GM12878 (cell line): Measurements from ENCODE around the gene JHY. TPM values are rescaled to one million over a fixed set of nuclear protein-coding genes. Genes with fewer than 3 reads are reported as not detected.

Source experiments
- ATAC-seq: fragments of 200-7000 bp; cut with Tn5 transposase; 3 replicates; pipeline ENCODE4 v1.9.1; 2020; ENCODE audit warnings: mild to moderate bottlenecking, moderate library complexity
- BruUV-seq: library from RNA; stranded (reverse); fragments of 400-500 nt; replicated peaks from 2 replicates; lab custom pipeline; 2021; lab: Mats Ljungman, UMichigan
- CTCF ChIA-PET: fragments of 300-600 bp; sonication (Branson Sonifier 250); formaldehyde crosslinking; extraction: SDS; loops from one replicate; lab custom pipeline; 2021; ENCODE audit warnings: inconsistent platforms; lab: Yijun Ruan, JAX
- POLR2A ChIA-PET: fragments of 350-600 bp; formaldehyde crosslinking; extraction: SDS; loops from one replicate; lab custom pipeline; 2021; ENCODE audit warnings: inconsistent platforms; lab: Charles Lee
- RAD21 ChIA-PET: fragments of 300-600 bp; sonication (Branson Sonifier 250); formaldehyde crosslinking; loops from one replicate; lab custom pipeline; 2023; ENCODE audit warnings: antibody characterized with exemption; ENCODE audit not compliant: unreplicated experiment; lab: Charles Lee
- SMC1A ChIA-PET: fragments of 300-600 bp; sonication (Branson Sonifier 250); formaldehyde crosslinking; loops from one replicate; lab custom pipeline; 2023; ENCODE audit not compliant: unreplicated experiment, uncharacterized antibody; lab: Charles Lee
- DNase-seq: peaks from one replicate; pipeline ENCODE4 v3.0.0-alpha.2; 2011; ENCODE audit warnings: low read depth, low spot score
- FAIRE-seq: peaks from 3 replicates; lab custom pipeline; 2011; peaks lifted over from hg19 to GRCh38; lab: Jason Lieb, UNC
- H2AFZ ChIP-seq: 2 replicates; pipeline ENCODE4 v1.6.0; 2011; ENCODE audit warnings: low read depth, low read length, control low read depth; ENCODE audit not compliant: control insufficient read depth
- H3K27ac ChIP-seq: 2 replicates; pipeline ENCODE4 v1.5.1; 2011; ENCODE audit warnings: control low read depth; ENCODE audit not compliant: control insufficient read depth, insufficient read depth
- H3K27me3 ChIP-seq, 2 experiments: replicated peaks in 1 of 2; 2 replicates each; pipeline versions ENCODE4 v1.6.0 to v1.6.1; 2011; ENCODE audit warnings: low read length in 1 of 2; ENCODE audit not compliant: control insufficient read depth in 2 of 2, insufficient read depth in 2 of 2
- H3K36me3 ChIP-seq, 2 experiments: 2 replicates each; pipeline ENCODE4 v1.5.1; 2011; ENCODE audit warnings: low read length in 1 of 2; ENCODE audit not compliant: control insufficient read depth in 2 of 2, insufficient read depth in 2 of 2
- H3K4me1 ChIP-seq: 2 replicates; pipeline ENCODE4 v1.6.1; 2011; ENCODE audit warnings: mild to moderate bottlenecking, low read length, moderate library complexity, mixed read lengths; ENCODE audit not compliant: control insufficient read depth, insufficient read depth
- H3K4me2 ChIP-seq: 2 replicates; pipeline ENCODE4 v1.6.0; 2011; ENCODE audit warnings: control low read depth; ENCODE audit not compliant: control insufficient read depth, insufficient read depth
- H3K4me3 ChIP-seq: fragments of 200-600 bp; sonication (generic); 2 replicates; pipeline ENCODE4 v1.5.1; 2016
- H3K79me2 ChIP-seq: 2 replicates; pipeline ENCODE4 v1.6.0; 2011; ENCODE audit warnings: low read length; ENCODE audit not compliant: control insufficient read depth, insufficient read depth
- H3K9ac ChIP-seq: 2 replicates; pipeline ENCODE4 v1.8.0; 2011; ENCODE audit warnings: low read length, control low read depth, mixed read lengths; ENCODE audit not compliant: control insufficient read depth, insufficient read depth
- H3K9me3 ChIP-seq: replicated peaks from 3 replicates; pipeline ENCODE4 v1.5.1; 2011; ENCODE audit warnings: mild to moderate bottlenecking, low read length; ENCODE audit not compliant: control insufficient read depth, insufficient read depth
- H4K20me1 ChIP-seq: 2 replicates; pipeline ENCODE4 v1.6.0; 2011; ENCODE audit not compliant: control insufficient read depth, insufficient read depth
- CEBPZ ChIP-seq: fragments of 150-350 bp; IDR thresholded peaks from 2 replicates; pipeline ENCODE4 v1.6.1; 2016; ENCODE audit warnings: low read depth, low read length
- HDAC2 ChIP-seq: fragments of 200-600 bp; sonication (generic); IDR thresholded peaks from 2 replicates; pipeline ENCODE4 v1.6.1; 2017
- IRF4 ChIP-seq: IDR thresholded peaks from 2 replicates; pipeline ENCODE4 v1.6.1; 2011; ENCODE audit warnings: low read depth, low read length
- IRF5 ChIP-seq: fragments of 450-650 bp; IDR thresholded peaks from 2 replicates; pipeline ENCODE4 v1.6.1; 2017; ENCODE audit warnings: borderline replicate concordance
- MEF2A ChIP-seq: IDR thresholded peaks from 2 replicates; pipeline ENCODE4 v1.6.1; 2011; ENCODE audit warnings: low read depth, mild to moderate bottlenecking, low read length, moderate library complexity; ENCODE audit not compliant: insufficient read depth
- RCOR1 ChIP-seq: conservative IDR thresholded peaks from 2 replicates; pipeline ENCODE4 v1.6.1; 2012; ENCODE audit warnings: low read depth, low read length, improper control_type of control experiment
- RELA ChIP-seq: fragments of 450-650 bp; IDR thresholded peaks from 2 replicates; pipeline ENCODE4 v1.8.0; 2014; ENCODE audit warnings: borderline replicate concordance; ENCODE audit not compliant: partially characterized antibody
- RFX5 ChIP-seq: IDR thresholded peaks from 2 replicates; pipeline ENCODE4 v1.6.1; 2011; ENCODE audit warnings: low read depth, low read length, improper control_type of control experiment
- SMARCA5 ChIP-seq: fragments of 450-650 bp; IDR thresholded peaks from 2 replicates; pipeline ENCODE4 v1.6.1; 2017; ENCODE audit warnings: mild to moderate bottlenecking
- TAF1 ChIP-seq: IDR thresholded peaks from 2 replicates; pipeline ENCODE4 v1.6.1; 2011; ENCODE audit warnings: mild to moderate bottlenecking, low read depth, low read length, borderline replicate concordance
- TBL1XR1 ChIP-seq: IDR thresholded peaks from 2 replicates; pipeline ENCODE4 v1.6.1; 2012; ENCODE audit warnings: low read depth, low read length, improper control_type of control experiment
- ZBTB33 ChIP-seq: fragments of 450-650 bp; IDR thresholded peaks from 2 replicates; pipeline ENCODE4 v1.6.1; 2017; ENCODE audit warnings: mild to moderate bottlenecking
- ZZZ3 ChIP-seq: IDR thresholded peaks from 2 replicates; pipeline ENCODE4 v1.6.1; 2011; ENCODE audit warnings: low read depth; ENCODE audit not compliant: control insufficient read depth, insufficient read length
- WGBS: methylation state at CpG from one replicate; pipeline ENCODE4 v1.1.6; 2016; ENCODE audit warnings: low lambda C conversion rate; ENCODE audit not compliant: insufficient replicate concordance, insufficient coverage; ENCODE audit errors: missing lambda C conversion rate; 5-methylcytosine and 5-hydroxymethylcytosine counted together
- in situ Hi-C: fragments of 300-500 bp; cut with MboI; formaldehyde crosslinking; loops from 9 replicates; pipeline ENCODE4 v1.14.3; 2018; ENCODE audit warnings: mixed read lengths
- intact Hi-C: fragments of 100-400 bp; cut with micrococcal nuclease; formaldehyde crosslinking; loops from one replicate; pipeline ENCODE4 v1.14.2; 2022; ENCODE audit not compliant: unreplicated experiment
- polyA plus RNA-seq, 11 experiments: library from polyadenylated mRNA; depleted of rRNA in 4 of 11; unstranded in 6 of 11; stranded (reverse) in 5 of 11; fragments of >200 nt; fragmentation: Nextera tagmentation in 4 of 11; fragmentation: Illumina TruSeq in 1 of 11; extraction: Ambion mirVana in 4 of 11; extraction: Trizol in 1 of 11; gene quantifications; 1 replicate in 1 of 11; 2 replicates in 10 of 11; pipeline versions ENCODE4 v1.2.1 to v1.2.3, GENCODE V29; 2011 to 2016; ENCODE audit warnings: inconsistent platforms in 2 of 11, missing spikeins in 2 of 11, low read depth in 1 of 11
- total RNA-seq, 4 experiments: library from RNA; depleted of rRNA in 3 of 4; stranded (reverse); fragments of >200 nt in 3 of 4; fragmentation: Illumina TruSeq in 1 of 4; extraction: Trizol in 1 of 4; gene quantifications; 2 replicates each; pipeline versions ENCODE4 v1.2.1 to v1.2.3, GENCODE V29; 2013 to 2021
- TF ChIP-seq, protein P1 (sequence below): fragments of 450-650 bp; IDR thresholded peaks from 2 replicates; pipeline ENCODE4 v1.6.1; 2018; ENCODE audit warnings: mild to moderate bottlenecking, low read depth, moderate library complexity; ENCODE audit not compliant: partially characterized antibody

Gene JHY
- total and polyA plus RNA-seq, 10 of the 15 experiments (the other 5 are each of a cell fraction or from before 2014, with no cell fraction given) = 0.90 to 7.1 (median 5.5) TPM

DNA sequence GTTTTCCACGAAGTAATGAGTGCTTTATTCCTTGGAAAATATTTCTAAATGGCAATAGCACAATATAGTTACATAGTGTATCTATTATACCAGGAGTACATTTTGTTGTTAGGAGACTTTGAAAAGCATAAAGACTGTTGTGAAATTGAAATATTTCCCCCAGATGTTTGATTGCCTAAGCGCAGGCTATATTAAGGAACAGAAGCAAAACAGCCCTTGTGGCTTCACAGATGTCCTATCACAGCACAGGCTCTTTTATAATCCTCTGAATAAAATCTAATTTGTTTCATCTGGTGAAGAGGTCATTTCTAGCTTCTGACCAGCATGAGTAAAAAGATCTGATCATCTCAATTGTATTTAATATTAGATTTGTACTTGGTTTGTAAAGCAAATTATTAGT is 50.9 kb downstream of the JHY start:
- Histone ChIP-seq H3K4me3 (no peak overlapping the region), H3K79me2 (no peaks in the 10 kb centered on the region), H3K9ac (no peak overlapping the region), H3K9me3 (no peaks in the 10 kb centered on the region), H2AFZ (no peak overlapping the region), H3K4me2 (no peak overlapping the region), H3K4me1 (no peaks in the 10 kb centered on the region), H4K20me1 (no peaks in the 10 kb centered on the region), H3K27me3 (no peaks in the 10 kb centered on the region), H3K27ac (no peak overlapping the region), H3K36me3 (no peaks in the 10 kb centered on the region)
- BruUV-seq = no TSS peak
- no peak for FAIRE-seq
- intact Hi-C loops = no loop called here
- ChIA-PET RAD21 (interaction anchor here (1.2 kb wide), 1 partner anchor 54 kb away, joined by 3 read pairs; no protein-coding TSS in a partner anchor), CTCF (interaction anchor here (0.8 to 1.3 kb wide), 6 partner anchors 10 to 119 kb away, joined by 3 to 4 read pairs (median 3); no protein-coding TSS in a partner anchor), POLR2A (interaction anchor here (0.6 kb wide), 1 partner anchor 129 kb away, joined by 5 read pairs; the partner anchor contains the start of gene HSPA8), SMC1A (interaction anchor here (1.0 to 2.0 kb wide), 6 partner anchors 9 to 76 kb away, joined by 3 to 5 read pairs (median 4); no protein-coding TSS in a partner anchor)
- ATAC-seq = no peak
- WGBS = 68% methylated on average over 2 of the region's 2 CpGs
- in situ Hi-C loops = no loop called here
- DNase-seq = no peak
- no peak for TF ChIP-seq MEF2A
- TF ChIP-seq IRF4 = no peak
- TF ChIP-seq HDAC2 = no peak
- TF ChIP-seq ZBTB33 = no peak
- no peak for TF ChIP-seq RELA
- TF ChIP-seq ZZZ3 = no peak
- TF ChIP-seq CEBPZ = no peak
- no peak for TF ChIP-seq SMARCA5
- TF ChIP-seq RCOR1 = no peak
- TF ChIP-seq TBL1XR1 = no peak
- no peak for TF ChIP-seq IRF5
- no peak for TF ChIP-seq TAF1
- TF ChIP-seq, protein P1, sequence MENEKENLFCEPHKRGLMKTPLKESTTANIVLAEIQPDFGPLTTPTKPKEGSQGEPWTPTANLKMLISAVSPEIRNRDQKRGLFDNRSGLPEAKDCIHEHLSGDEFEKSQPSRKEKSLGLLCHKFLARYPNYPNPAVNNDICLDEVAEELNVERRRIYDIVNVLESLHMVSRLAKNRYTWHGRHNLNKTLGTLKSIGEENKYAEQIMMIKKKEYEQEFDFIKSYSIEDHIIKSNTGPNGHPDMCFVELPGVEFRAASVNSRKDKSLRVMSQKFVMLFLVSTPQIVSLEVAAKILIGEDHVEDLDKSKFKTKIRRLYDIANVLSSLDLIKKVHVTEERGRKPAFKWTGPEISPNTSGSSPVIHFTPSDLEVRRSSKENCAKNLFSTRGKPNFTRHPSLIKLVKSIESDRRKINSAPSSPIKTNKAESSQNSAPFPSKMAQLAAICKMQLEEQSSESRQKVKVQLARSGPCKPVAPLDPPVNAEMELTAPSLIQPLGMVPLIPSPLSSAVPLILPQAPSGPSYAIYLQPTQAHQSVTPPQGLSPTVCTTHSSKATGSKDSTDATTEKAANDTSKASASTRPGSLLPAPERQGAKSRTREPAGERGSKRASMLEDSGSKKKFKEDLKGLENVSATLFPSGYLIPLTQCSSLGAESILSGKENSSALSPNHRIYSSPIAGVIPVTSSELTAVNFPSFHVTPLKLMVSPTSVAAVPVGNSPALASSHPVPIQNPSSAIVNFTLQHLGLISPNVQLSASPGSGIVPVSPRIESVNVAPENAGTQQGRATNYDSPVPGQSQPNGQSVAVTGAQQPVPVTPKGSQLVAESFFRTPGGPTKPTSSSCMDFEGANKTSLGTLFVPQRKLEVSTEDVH = no peak
- TF ChIP-seq RFX5 = no peak
